Measurements from ENCODE around the gene NUTM2E.
"Not testable (repeated sequence)": the region's sequence is repeated elsewhere in the genome, so short reads cannot be mapped to it uniquely, and the experiment has no call there.

Gene NUTM2E

GRCh38 chr10:79866903-79867551 is 40.5 kb downstream of the NUTM2E start:
- DNase-seq (ENCODE audit: low spot score): not testable (repeated sequence)

- not testable (repeated sequence) for DNase-seq (ENCODE audit: low spot score)
Observed at GRCh38 chr10:79868023-79868422, 41.5 kb downstream of the NUTM2E start.

- DNase-seq (ENCODE audit: low spot score): not testable (repeated sequence)
Observed at GRCh38 chr10:79869439-79870097, 43.0 kb downstream of the NUTM2E start.

GRCh38 chr10:79871729-79872128 is 45.2 kb downstream of the NUTM2E start:
- DNase-seq (ENCODE audit: low spot score): not testable (repeated sequence)

Data from hematopoietic multipotent progenitor cell treated with erythropoietin and hydrocortisone succinate and interleukin-3 and kit ligand, for 15 days (in vitro differentiated cells).